ENCODE measurements around the gene TBC1D1. TPM values are rescaled to one million over a fixed set of nuclear protein-coding genes. Genes with fewer than 3 reads are reported as not detected.

The TBC1D1 gene
- total RNA-seq, 2 donors from 2014 or later, result 55.3 to 77.4 TPM

DNA sequence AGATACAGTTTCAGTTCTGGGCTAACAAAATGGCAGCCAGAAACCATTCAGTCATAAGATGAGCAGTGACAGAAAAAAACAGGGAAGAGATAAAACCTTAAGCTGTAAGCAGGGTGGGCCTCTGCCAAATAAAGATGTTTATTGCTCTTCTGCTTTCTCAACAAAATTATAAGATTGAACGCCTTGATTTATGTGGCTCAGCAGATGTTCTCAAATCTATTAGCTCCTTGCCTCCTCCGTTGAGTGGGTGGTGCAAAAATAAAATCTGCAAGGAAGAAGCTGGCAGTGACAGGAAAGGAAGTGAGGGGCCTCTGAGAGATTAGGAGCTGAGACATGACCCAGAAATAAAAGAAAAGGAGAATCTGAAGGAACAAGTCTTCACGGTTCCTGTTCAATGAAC is 275.9 kb downstream of the TBC1D1 start:
- Histone ChIP-seq H3K36me3 (no peaks in the 10 kb centered on the region), H3K9ac (ENCODE audit: low read depth in 2 of 2, low read length in 2 of 2) (no peak overlapping the region), H3K27me3 (no peaks in the 10 kb centered on the region), H3K27ac (no peak overlapping the region), H3K4me3 (no peak overlapping the region), H3K9me3 (no peaks in the 10 kb centered on the region), H3K4me1 (no peaks in the 10 kb centered on the region)
- no peak for DNase-seq
- TF ChIP-seq CTCF (IDR thresholded peaks at IDR 0.05), result no peak
- intact Hi-C loops (cut with DNase I), result no loop called here

DNA sequence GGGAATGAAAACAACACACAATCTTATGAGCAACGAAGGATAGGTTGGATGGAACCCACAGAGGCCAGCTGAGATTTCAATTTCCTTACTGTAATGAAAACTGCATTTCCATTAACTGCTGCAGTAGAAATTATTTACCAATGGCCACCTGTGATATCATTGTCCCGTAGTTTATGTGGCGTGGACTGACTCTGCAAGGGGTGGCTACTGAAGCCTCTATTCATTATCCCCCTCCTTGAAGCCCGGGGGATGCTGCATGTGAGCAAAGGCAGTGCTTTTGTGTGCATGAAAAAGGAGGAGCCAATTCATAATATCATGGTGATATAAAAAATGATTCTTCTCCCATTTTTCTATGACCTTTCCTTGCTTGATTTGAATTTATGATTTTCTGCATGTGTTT is 277.1 kb downstream of the TBC1D1 start:
- intact Hi-C loops (cut with DNase I), result no loop called here

DNA sequence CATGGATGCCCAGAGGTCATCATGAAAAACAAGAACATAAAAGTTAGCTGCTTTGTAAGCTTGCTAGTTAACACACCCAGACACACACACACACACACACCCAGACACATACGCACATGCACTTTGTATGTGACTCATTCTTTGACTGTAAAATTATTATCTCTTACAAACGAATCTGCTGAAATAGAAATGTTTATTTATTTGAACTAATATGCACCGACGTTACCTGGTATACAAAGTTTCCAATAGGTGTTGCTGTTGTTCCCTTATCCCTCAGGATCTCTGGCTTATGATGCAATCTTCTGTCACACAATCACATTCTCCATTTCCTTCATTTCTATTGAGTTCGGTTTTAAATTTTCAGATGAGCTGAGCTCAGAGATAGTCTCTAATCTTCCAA is 278.6 kb downstream of the TBC1D1 start:
- TF ChIP-seq CTCF (IDR thresholded peaks at IDR 0.05), result no peak

More for the DNA sequence above, 277.1 kb downstream of the TBC1D1 start:
- no peaks in the 10 kb centered on the region for H3K4me1 ChIP-seq
- H3K4me3 ChIP-seq, result no peak overlapping the region
- no peaks in the 10 kb centered on the region for H3K9me3 ChIP-seq
- no peak overlapping the region for H3K27ac ChIP-seq
- DNase-seq, result no peak
- H3K27me3 ChIP-seq, result no peaks in the 10 kb centered on the region
- H3K36me3 ChIP-seq, result no peaks in the 10 kb centered on the region
- H3K9ac ChIP-seq (ENCODE audit: low read depth in 2 of 2, low read length in 2 of 2), result no peak overlapping the region
- no peak for TF ChIP-seq CTCF (IDR thresholded peaks at IDR 0.05)

GRCh38 chr4:38170338-38171169 is 279.7 kb downstream of the TBC1D1 start:
- no peak for TF ChIP-seq CTCF (IDR thresholded peaks at IDR 0.05)
- Histone ChIP-seq H3K4me3 (no peak overlapping the region), H3K27ac (no peak overlapping the region), H3K36me3 (no peaks in the 10 kb centered on the region), H3K27me3 (no peaks in the 10 kb centered on the region), H3K9ac (ENCODE audit: low read depth in 2 of 2, low read length in 2 of 2) (no peak overlapping the region), H3K4me1 (no peaks in the 10 kb centered on the region), H3K9me3 (no peaks in the 10 kb centered on the region)
- DNase-seq, result no peak
- intact Hi-C loops (cut with DNase I), result no loop called here

More for the DNA sequence above, 278.6 kb downstream of the TBC1D1 start:
- H3K9ac ChIP-seq (ENCODE audit: low read depth in 2 of 2, low read length in 2 of 2), result no peak overlapping the region
- no peaks in the 10 kb centered on the region for H3K36me3 ChIP-seq
- no peaks in the 10 kb centered on the region for H3K9me3 ChIP-seq
- H3K4me1 ChIP-seq, result no peaks in the 10 kb centered on the region
- intact Hi-C loops (cut with DNase I), result no loop called here
- no peak for DNase-seq
- no peak overlapping the region for H3K27ac ChIP-seq
- H3K27me3 ChIP-seq, result no peaks in the 10 kb centered on the region
- no peak overlapping the region for H3K4me3 ChIP-seq

- Histone ChIP-seq H3K4me1 (no peaks in the 10 kb centered on the region), H3K9me3 (no peaks in the 10 kb centered on the region), H3K9ac (ENCODE audit: low read depth in 2 of 2, low read length in 2 of 2) (no peak overlapping the region), H3K27ac (no peak overlapping the region), H3K27me3 (no peaks in the 10 kb centered on the region), H3K36me3 (no peaks in the 10 kb centered on the region), H3K4me3 (no peak overlapping the region)
- TF ChIP-seq CTCF (IDR thresholded peaks at IDR 0.05), result no peak
- no peak for DNase-seq
- intact Hi-C loops (cut with DNase I), result no loop called here
These were observed 281.2 kb downstream of the TBC1D1 start for GRCh38 chr4:38172078-38172477.
